H1 (cell line): ENCODE results near the gene PEX19. TPM values are rescaled to one million over a fixed set of nuclear protein-coding genes. Genes with fewer than 3 reads are reported as not detected.

Source experiments
- CTCF ChIA-PET: fragments of 300-600 bp; sonication (Branson Sonifier 250); formaldehyde crosslinking; loops from one replicate; lab custom pipeline; 2021; ENCODE audit not compliant: partially characterized antibody; lab: Charles Lee
- POLR2A ChIA-PET: fragments of 300-600 bp; sonication (Branson Sonifier 250); formaldehyde crosslinking; loops from one replicate; lab custom pipeline; 2021; ENCODE audit warnings: inconsistent platforms; ENCODE audit not compliant: partially characterized antibody; lab: Charles Lee
- DNase-seq, 2 experiments: peaks; one replicate each; pipeline versions ENCODE4 v3.0.0 to v3.0.0-alpha.2; 2010 to 2022; ENCODE audit warnings: low spot score in 2 of 2, low read depth in 1 of 2, mixed read lengths in 1 of 2
- FAIRE-seq: peaks from 2 replicates; lab custom pipeline; 2011; peaks lifted over from hg19 to GRCh38; lab: Jason Lieb, UNC
- H2AFZ ChIP-seq: 2 replicates; pipeline ENCODE4 v1.8.1; 2012; ENCODE audit warnings: low read length, inconsistent platforms
- H2AK5ac ChIP-seq: 2 replicates; pipeline ENCODE4 v1.6.1; 2013; ENCODE audit warnings: low read depth, low read length
- H2BK120ac ChIP-seq: replicated peaks from 2 replicates; pipeline ENCODE3; 2013; ENCODE audit warnings: low read depth, low read length, inconsistent platforms
- H2BK12ac ChIP-seq: 2 replicates; pipeline ENCODE4 v1.6.1; 2013; ENCODE audit warnings: low read depth, low read length
- H2BK15ac ChIP-seq: 2 replicates; pipeline ENCODE4 v1.6.1; 2013; ENCODE audit warnings: low read length
- H2BK20ac ChIP-seq: 2 replicates; pipeline ENCODE4 v1.6.1; 2013; ENCODE audit warnings: low read length
- H2BK5ac ChIP-seq: 2 replicates; pipeline ENCODE4 v1.6.1; 2013; ENCODE audit warnings: low read depth, low read length
- H3K14ac ChIP-seq: 2 replicates; pipeline ENCODE4 v1.6.1; 2013; ENCODE audit warnings: inconsistent platforms; ENCODE audit not compliant: insufficient read length
- H3K18ac ChIP-seq: 2 replicates; pipeline ENCODE4 v1.6.1; 2013; ENCODE audit warnings: low read length; ENCODE audit errors: extremely low read depth
- H3K23ac ChIP-seq: 2 replicates; pipeline ENCODE4 v1.6.1; 2013; ENCODE audit warnings: inconsistent platforms; ENCODE audit not compliant: insufficient read length
- H3K23me2 ChIP-seq: 2 replicates; pipeline ENCODE4 v1.6.1; 2013; ENCODE audit warnings: low read depth, low read length
- H3K27ac ChIP-seq: 2 replicates; pipeline ENCODE4 v1.6.1; 2011; ENCODE audit warnings: low read depth, low read length, inconsistent platforms
- H3K27me3 ChIP-seq, 4 experiments: replicated peaks in 1 of 4; 1 replicate in 1 of 4; 2 replicates in 3 of 4; pipeline versions ENCODE4 v1.6.1 to v1.8.1; 2011 to 2013; ENCODE audit warnings: low read length in 3 of 4, mild to moderate bottlenecking in 3 of 4, inconsistent platforms in 2 of 4, mixed read lengths in 2 of 4, moderate library complexity in 1 of 4; ENCODE audit not compliant: control insufficient read depth in 3 of 4, insufficient read depth in 3 of 4; ENCODE audit errors: extremely low read depth in 1 of 4
- H3K36me3 ChIP-seq, 4 experiments: 2 replicates each; pipeline versions ENCODE4 v1.6.1 to v1.8.1; 2011 to 2013; ENCODE audit warnings: mild to moderate bottlenecking in 4 of 4, low read length in 3 of 4, moderate library complexity in 2 of 4, control low read depth in 1 of 4, inconsistent platforms in 1 of 4; ENCODE audit not compliant: insufficient read depth in 4 of 4, control insufficient read depth in 2 of 4
- H3K4ac ChIP-seq: replicated peaks from 2 replicates; pipeline ENCODE3; 2013; ENCODE audit warnings: low read length, low read depth, mixed read lengths, inconsistent platforms; ENCODE audit not compliant: insufficient read length
- H3K4me1 ChIP-seq, 4 experiments: replicated peaks in 1 of 4; 1 replicate in 1 of 4; 2 replicates in 3 of 4; pipeline versions ENCODE4 v1.6.1 to v1.8.1; 2011 to 2013; ENCODE audit warnings: low read length in 3 of 4, inconsistent platforms in 2 of 4, mixed read lengths in 1 of 4; ENCODE audit not compliant: insufficient read depth in 4 of 4, control insufficient read depth in 3 of 4
- H3K4me2 ChIP-seq, 2 experiments: 2 replicates each; pipeline versions ENCODE4 v1.6.1 to v1.8.1; 2011 to 2013; ENCODE audit warnings: low read depth in 2 of 2, low read length in 2 of 2, control low read depth in 1 of 2, inconsistent platforms in 1 of 2, mild to moderate bottlenecking in 1 of 2; ENCODE audit not compliant: insufficient read depth in 1 of 2
- H3K4me3 ChIP-seq, 4 experiments: fragments of 200-600, 300-600 bp in 1 of 4; sonication (generic), shearing (Covaris generic), sonication (Bioruptor Twin) in 1 of 4; 2 replicates each; pipeline versions ENCODE4 v1.5.1 to v1.8.1; 2011 to 2016; ENCODE audit warnings: low read length in 4 of 4, low read depth in 3 of 4, control low read depth in 2 of 4, inconsistent platforms in 2 of 4, mild to moderate bottlenecking in 2 of 4, mixed read lengths in 1 of 4, moderate library complexity in 1 of 4; ENCODE audit not compliant: insufficient read depth in 2 of 4; ENCODE audit errors: extremely low read depth in 1 of 4
- H3K56ac ChIP-seq: replicated peaks from 2 replicates; pipeline ENCODE3; 2013; ENCODE audit warnings: low read depth, mild to moderate bottlenecking, mixed read lengths, low read length, inconsistent platforms; ENCODE audit not compliant: insufficient read length
- H3K79me1 ChIP-seq: 2 replicates; pipeline ENCODE4 v1.6.1; 2013; ENCODE audit warnings: low read depth, low read length, control low read depth
- H3K79me2 ChIP-seq, 2 experiments: 2 replicates each; pipeline versions ENCODE4 v1.6.1 to v1.8.1; 2012 to 2013; ENCODE audit warnings: low read length in 2 of 2, mild to moderate bottlenecking in 2 of 2, inconsistent platforms in 1 of 2; ENCODE audit not compliant: insufficient read depth in 2 of 2, control insufficient read depth in 1 of 2
- H3K9ac ChIP-seq, 4 experiments: replicated peaks in 1 of 4; 1 replicate in 1 of 4; 2 replicates in 3 of 4; pipeline versions ENCODE4 v1.6.1 to v1.8.1; 2011 to 2013; ENCODE audit warnings: low read depth in 3 of 4, low read length in 3 of 4, control low read depth in 2 of 4, mild to moderate bottlenecking in 2 of 4, moderate library complexity in 2 of 4, inconsistent platforms in 1 of 4; ENCODE audit errors: extremely low read depth in 1 of 4
- H3K9me3 ChIP-seq, 2 experiments: 2 replicates each; pipeline versions ENCODE4 v1.6.1 to v1.8.1; 2012 to 2013; ENCODE audit warnings: mild to moderate bottlenecking in 2 of 2, moderate library complexity in 2 of 2, control low read depth in 1 of 2, inconsistent platforms in 1 of 2, low read depth in 1 of 2, low read length in 1 of 2, mixed read lengths in 1 of 2; ENCODE audit not compliant: insufficient read depth in 2 of 2
- H4K20me1 ChIP-seq, 2 experiments: replicated peaks in 1 of 2; 2 replicates each; pipeline versions ENCODE3 to v1.8.1; 2011 to 2013; ENCODE audit warnings: inconsistent platforms in 2 of 2, low read length in 2 of 2, mild to moderate bottlenecking in 1 of 2; ENCODE audit not compliant: insufficient read depth in 2 of 2, control insufficient read depth in 1 of 2
- H4K5ac ChIP-seq: 2 replicates; pipeline ENCODE4 v1.6.1; 2013; ENCODE audit warnings: low read length, low read depth, mixed read lengths, inconsistent platforms; ENCODE audit not compliant: insufficient read length
- H4K8ac ChIP-seq: 2 replicates; pipeline ENCODE4 v1.8.0; 2013; ENCODE audit warnings: mild to moderate bottlenecking, moderate library complexity, low read length, inconsistent platforms; ENCODE audit not compliant: insufficient read depth; ENCODE audit errors: extremely low read depth
- H4K91ac ChIP-seq: replicated peaks from 2 replicates; pipeline ENCODE3; 2013; ENCODE audit warnings: low read length, mixed read lengths, inconsistent platforms; ENCODE audit not compliant: insufficient read length
- BACH1 ChIP-seq: IDR thresholded peaks from 2 replicates; pipeline ENCODE4 v1.6.1; 2012; ENCODE audit warnings: low read length, improper control_type of control experiment
- BRCA1 ChIP-seq: IDR thresholded peaks from 2 replicates; pipeline ENCODE4 v1.6.1; 2012; ENCODE audit warnings: low read depth, low read length, improper control_type of control experiment
- CBX5 ChIP-seq: fragments of 300-800, 300-1000 bp; sonication (generic); IDR thresholded peaks from 2 replicates; pipeline ENCODE4 v1.7.1; 2016; ENCODE audit warnings: antibody characterized with exemption, low read length, low read depth
- CREB1 ChIP-seq: IDR thresholded peaks from 2 replicates; pipeline ENCODE4 v1.6.1; 2012; ENCODE audit warnings: inconsistent platforms
- JUN ChIP-seq: IDR thresholded peaks from 2 replicates; pipeline ENCODE4 v1.6.1; 2011; ENCODE audit warnings: low read depth, mild to moderate bottlenecking, improper control_type of control experiment, low read length
- JUND ChIP-seq: IDR thresholded peaks from 2 replicates; pipeline ENCODE4 v1.6.1; 2011; ENCODE audit warnings: mild to moderate bottlenecking, improper control_type of control experiment, low read length
- MAFK ChIP-seq: IDR thresholded peaks from 2 replicates; pipeline ENCODE4 v1.6.1; 2012; ENCODE audit warnings: low read depth, mild to moderate bottlenecking, improper control_type of control experiment, low read length
- NANOG ChIP-seq: IDR thresholded peaks from 2 replicates; pipeline ENCODE4 v1.6.1; 2011; ENCODE audit warnings: low read length, low read depth, mild to moderate bottlenecking, inconsistent platforms; ENCODE audit not compliant: insufficient read depth, poor library complexity, severe bottlenecking
- NRF1 ChIP-seq: IDR thresholded peaks from 2 replicates; pipeline ENCODE4 v1.6.1; 2011; ENCODE audit warnings: mild to moderate bottlenecking, low read depth, low read length, improper control_type of control experiment
- RXRA ChIP-seq: IDR thresholded peaks from 2 replicates; pipeline ENCODE4 v1.6.1; 2011; ENCODE audit warnings: low read depth, mild to moderate bottlenecking, low read length, moderate library complexity; ENCODE audit not compliant: insufficient read depth
- SAP30 ChIP-seq: fragments of 300-600 bp; sonication (generic); IDR thresholded peaks from 2 replicates; pipeline ENCODE4 v1.7.1; 2012; ENCODE audit warnings: low read length, moderate library complexity, mild to moderate bottlenecking, inconsistent platforms; ENCODE audit not compliant: insufficient read depth, insufficient replicate concordance
- TAF1 ChIP-seq: IDR thresholded peaks from 2 replicates; pipeline ENCODE4 v1.6.1; 2011; ENCODE audit warnings: mild to moderate bottlenecking, low read depth, low read length
- polyA plus RNA-seq, 7 experiments: library from polyadenylated mRNA; depleted of rRNA in 3 of 7; stranded (reverse) in 5 of 7; unstranded in 2 of 7; fragments of >200 nt in 5 of 7; fragments of 200-250 nt in 2 of 7; gene quantifications; 1 replicate in 5 of 7; 2 replicates in 1 of 7; 4 replicates in 1 of 7; pipeline versions ENCODE4 v1.2.1 to v1.2.3, GENCODE V29; 2011 to 2013; ENCODE audit warnings: missing spikeins in 2 of 7, mixed read lengths in 2 of 7
- total RNA-seq: library from RNA; stranded (reverse); fragmentation: NEBNext Ultra II Directional; extraction: Animal tissue kit (Norgen Biotek cat#: 25700); gene quantifications from 2 replicates; pipeline ENCODE4 v1.2.1, GENCODE V29; 2021

Gene PEX19
- total and polyA plus RNA-seq, 2 of the 8 experiments (the other 6 are each of a cell fraction or from before 2014, with no cell fraction given) = 50.4 to 80.2 TPM

GRCh38 chr1:160243767-160244166, 41.2 kb downstream of the PEX19 start:
- Histone ChIP-seq H3K27me3 (no peaks in the 10 kb centered on the region), H2AFZ (no peak overlapping the region), H3K4ac (no peak overlapping the region), H3K4me1 (no peaks in the 10 kb centered on the region), H2BK20ac (no peak overlapping the region), H2BK5ac (no peak overlapping the region), H3K56ac (no peak overlapping the region), H3K14ac (no peak overlapping the region), H3K36me3 (peaks cover 4 to 38% (median 22%) of the 10 kb centered on the region in 4 experiments), H3K23ac (no peak overlapping the region), H2BK15ac (no peak overlapping the region), H3K27ac (no peak overlapping the region), H4K91ac (no peak overlapping the region), H4K20me1 (peaks cover 2 to 5% of the 10 kb centered on the region in 2 experiments), H3K9ac (no peak overlapping the region), H2BK12ac (no peak overlapping the region), H2BK120ac (no peak overlapping the region), H3K79me1 (no peaks in the 10 kb centered on the region), H3K4me3 (no peak overlapping the region), H4K8ac (no peak overlapping the region), H3K18ac (no peak overlapping the region), H4K5ac (no peak overlapping the region), H3K23me2 (no peaks in the 10 kb centered on the region; the same call in 1 of the 2 replicates), H3K9me3 (no peaks in the 10 kb centered on the region), H3K79me2 (peaks cover 0 to 48% of the 10 kb centered on the region in 2 experiments; a peak in 2 of 4 replicates), H2AK5ac (no peak overlapping the region), H3K4me2 (no peak overlapping the region)
- POLR2A ChIA-PET = interaction anchor here (0.8 to 2.1 kb wide), 9 partner anchors 8 to 64 kb away, joined by 3 to 6 read pairs (median 3); partner anchors contain the start of gene DCAF8
- no peak for TF ChIP-seq NRF1
- no peak for TF ChIP-seq SAP30
- no peak for TF ChIP-seq TAF1
- no peak for TF ChIP-seq MAFK
- TF ChIP-seq BACH1 = no peak
- TF ChIP-seq NANOG = no peak
- no peak for TF ChIP-seq JUN
- TF ChIP-seq CREB1 = no peak
- no peak for TF ChIP-seq BRCA1
- no peak for TF ChIP-seq RXRA
- no peak for TF ChIP-seq JUND
- TF ChIP-seq CBX5 = no peak
- DNase-seq (no peak), FAIRE-seq (no peak)
- CTCF ChIA-PET = interaction anchor here (1.0 to 5.7 kb wide), 13 partner anchors 8 to 172 kb away, joined by 3 to 42 read pairs (median 5); no protein-coding TSS in a partner anchor
